ENCODE data around the gene FOXJ3. TPM values are rescaled to one million over a fixed set of nuclear protein-coding genes. Genes with fewer than 3 reads are reported as not detected.

FOXJ3 gene
- polyA plus RNA-seq, 10 donors: 27.1 to 45.8 (median 36.9) TPM

Other genes starting within 250 kb of the FOXJ3 start
- gene GUCA2B, start 181.8 kb downstream of the FOXJ3 start, polyA plus RNA-seq (ENCODE audit: insufficient read length in 10 of 10): not detected
- gene GUCA2A, start 170.5 kb downstream of the FOXJ3 start, polyA plus RNA-seq (ENCODE audit: insufficient read length in 10 of 10): not detected
- gene RIMKLA, start 45.6 kb upstream of the FOXJ3 start, polyA plus RNA-seq (ENCODE audit: insufficient read length in 10 of 10): 1 to 10 TPM in 7 of 10 donors, under 1 TPM in 3; 0.67 to 2.2 (median 1.4) TPM
- 1 to 10 TPM in 1 of 10 donors, under 1 TPM in 9; 0.41 to 1.1 (median 0.75) TPM for gene ZMYND12, start 120.8 kb upstream of the FOXJ3 start, polyA plus RNA-seq (ENCODE audit: insufficient read length in 10 of 10)
- 10 to 100 TPM; 34.9 to 44.3 (median 42.0) TPM for gene PPCS, start 121.3 kb upstream of the FOXJ3 start, polyA plus RNA-seq (ENCODE audit: insufficient read length in 10 of 10)
- gene CCDC30, start 128.1 kb upstream of the FOXJ3 start, polyA plus RNA-seq (ENCODE audit: insufficient read length in 10 of 10): 1 to 10 TPM; 1.4 to 3.2 (median 2.1) TPM

Measured in muscle of back (tissue), 10 donors.